ENCODE measurements around the gene SCYGR8. TPM values are rescaled to one million over a fixed set of nuclear protein-coding genes. Genes with fewer than 3 reads are reported as not detected.

SCYGR8 gene
- total RNA-seq, 1 donor from 2014 or later, result not detected

DNA sequence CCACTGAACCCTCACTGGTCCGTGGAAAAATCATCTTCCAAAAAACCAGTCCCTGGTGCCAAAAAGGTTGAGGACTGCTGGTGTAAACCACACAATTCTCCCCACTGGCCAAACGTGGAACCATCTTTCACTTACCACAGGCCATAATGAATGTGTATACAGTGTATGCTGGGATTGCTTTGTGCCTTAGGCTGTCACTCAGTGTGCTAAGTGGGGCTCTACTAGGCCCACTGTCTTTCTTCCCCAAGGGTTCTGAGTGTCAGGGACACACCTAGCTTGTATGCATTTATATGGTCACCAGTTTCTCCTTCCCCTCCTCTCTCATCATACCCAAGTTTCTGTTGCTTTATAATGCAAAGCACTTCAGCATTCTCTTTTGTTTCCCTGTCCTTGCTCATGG, 27.2 kb downstream of the SCYGR8 start:
- no peak for ATAC-seq

DNA sequence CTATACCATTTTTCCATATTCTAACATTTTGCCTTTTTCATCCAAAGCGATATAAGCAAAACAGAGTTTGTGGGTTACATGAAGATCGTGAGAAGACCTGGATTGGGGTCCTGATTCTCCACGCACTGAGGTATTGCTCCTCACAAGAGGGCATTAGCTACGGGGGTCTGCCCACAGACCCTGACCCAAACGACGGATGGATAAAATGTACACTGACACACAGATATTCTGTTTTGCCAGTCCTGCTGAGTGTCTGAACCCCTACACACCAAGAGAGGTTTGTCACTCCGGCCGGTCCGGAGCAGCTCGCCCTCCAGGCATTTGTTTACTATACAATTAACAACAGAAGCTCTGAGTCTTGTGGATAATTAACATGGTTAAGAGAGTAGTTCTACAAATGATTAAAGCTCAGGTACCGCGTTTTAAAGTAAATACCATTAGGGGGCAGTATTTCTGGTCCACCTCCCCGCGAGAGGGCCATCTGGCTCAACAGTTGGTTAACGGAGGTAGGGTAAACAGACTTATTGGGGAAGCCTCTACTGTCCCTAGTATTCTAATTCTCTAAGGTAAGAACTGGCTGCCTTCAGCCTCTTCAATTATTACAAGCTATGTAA, 28.4 kb downstream of the SCYGR8 start:
- H3K27ac ChIP-seq, result no peak overlapping the region
- no peaks in the 10 kb centered on the region for H3K4me1 ChIP-seq
- no peak overlapping the region for H3K4me3 ChIP-seq
- intact Hi-C loops (cut with DNase I), result no loop called here
- H3K9me3 ChIP-seq, result no peaks in the 10 kb centered on the region
- no peaks in the 10 kb centered on the region for H3K36me3 ChIP-seq
- DNase-seq, result no peak
- no peaks in the 10 kb centered on the region for H3K27me3 ChIP-seq (ENCODE audit: low read depth)
- peak; percentile 48 to 73 for ATAC-seq
- TF ChIP-seq, protein P1, sequence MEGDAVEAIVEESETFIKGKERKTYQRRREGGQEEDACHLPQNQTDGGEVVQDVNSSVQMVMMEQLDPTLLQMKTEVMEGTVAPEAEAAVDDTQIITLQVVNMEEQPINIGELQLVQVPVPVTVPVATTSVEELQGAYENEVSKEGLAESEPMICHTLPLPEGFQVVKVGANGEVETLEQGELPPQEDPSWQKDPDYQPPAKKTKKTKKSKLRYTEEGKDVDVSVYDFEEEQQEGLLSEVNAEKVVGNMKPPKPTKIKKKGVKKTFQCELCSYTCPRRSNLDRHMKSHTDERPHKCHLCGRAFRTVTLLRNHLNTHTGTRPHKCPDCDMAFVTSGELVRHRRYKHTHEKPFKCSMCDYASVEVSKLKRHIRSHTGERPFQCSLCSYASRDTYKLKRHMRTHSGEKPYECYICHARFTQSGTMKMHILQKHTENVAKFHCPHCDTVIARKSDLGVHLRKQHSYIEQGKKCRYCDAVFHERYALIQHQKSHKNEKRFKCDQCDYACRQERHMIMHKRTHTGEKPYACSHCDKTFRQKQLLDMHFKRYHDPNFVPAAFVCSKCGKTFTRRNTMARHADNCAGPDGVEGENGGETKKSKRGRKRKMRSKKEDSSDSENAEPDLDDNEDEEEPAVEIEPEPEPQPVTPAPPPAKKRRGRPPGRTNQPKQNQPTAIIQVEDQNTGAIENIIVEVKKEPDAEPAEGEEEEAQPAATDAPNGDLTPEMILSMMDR (IDR thresholded peaks at IDR 0.05), result peak; percentile 34

More for the DNA sequence above, 27.2 kb downstream of the SCYGR8 start:
- Histone ChIP-seq H3K4me1 (no peaks in the 10 kb centered on the region), H3K27me3 (ENCODE audit: low read depth) (no peaks in the 10 kb centered on the region), H3K36me3 (no peaks in the 10 kb centered on the region), H3K4me3 (no peak overlapping the region), H3K9me3 (no peaks in the 10 kb centered on the region), H3K27ac (no peak overlapping the region)
- DNase-seq, result no peak
- TF ChIP-seq, protein P1 (IDR thresholded peaks at IDR 0.05), result no peak
- intact Hi-C loops (cut with DNase I), result no loop called here

DNA sequence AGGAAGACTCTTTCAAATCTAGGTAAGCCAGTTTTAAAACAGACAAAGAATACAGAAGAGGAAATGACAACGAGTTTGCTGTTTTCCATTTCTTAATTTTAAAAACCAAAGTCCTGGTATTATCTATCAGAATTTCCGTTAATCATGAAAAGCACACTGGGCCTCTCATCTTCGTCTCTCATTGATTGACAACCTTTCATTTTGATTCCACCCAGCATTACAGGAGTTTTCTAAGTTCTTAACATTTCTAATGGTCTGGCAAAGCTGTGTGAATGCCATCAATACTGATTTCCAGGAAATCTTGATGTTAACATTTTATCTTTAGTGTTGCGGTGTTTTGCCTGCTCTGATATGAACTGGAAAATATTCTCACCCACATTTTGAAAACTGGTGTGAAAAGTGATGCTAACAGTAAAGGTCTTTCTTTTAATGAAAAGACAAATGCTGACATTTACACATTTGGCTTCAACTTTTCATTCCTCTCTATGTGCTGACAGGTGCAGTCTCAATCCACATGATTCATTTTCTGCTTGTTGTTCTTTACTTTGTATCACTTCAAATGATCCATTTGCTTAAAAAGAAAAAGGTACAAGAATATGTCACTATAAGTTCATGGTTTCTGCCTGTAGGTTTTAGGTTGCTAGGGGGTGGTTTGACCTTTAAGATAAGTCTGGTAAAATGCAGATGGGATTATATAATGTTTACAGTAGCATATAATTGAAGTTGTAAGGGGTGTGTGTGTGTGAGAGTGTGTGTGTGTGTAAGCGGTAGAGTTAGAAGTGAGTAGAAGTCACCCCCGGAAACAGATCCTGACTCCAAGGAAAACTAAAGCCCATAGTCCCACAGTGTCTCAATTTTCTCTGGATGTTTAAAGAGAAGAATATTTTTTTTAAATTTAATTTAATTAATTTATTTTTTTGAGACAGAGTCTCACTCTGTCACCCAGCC, 29.5 kb downstream of the SCYGR8 start:
- Histone ChIP-seq H3K4me3 (no peak overlapping the region), H3K27ac (no peak overlapping the region), H3K4me1 (no peaks in the 10 kb centered on the region), H3K36me3 (no peaks in the 10 kb centered on the region), H3K27me3 (ENCODE audit: low read depth) (no peaks in the 10 kb centered on the region), H3K9me3 (no peaks in the 10 kb centered on the region)
- no peak for ATAC-seq
- DNase-seq, result no peak
- intact Hi-C loops (cut with DNase I), result no loop called here
- TF ChIP-seq, protein P1 (IDR thresholded peaks at IDR 0.05), result no peak

DNA sequence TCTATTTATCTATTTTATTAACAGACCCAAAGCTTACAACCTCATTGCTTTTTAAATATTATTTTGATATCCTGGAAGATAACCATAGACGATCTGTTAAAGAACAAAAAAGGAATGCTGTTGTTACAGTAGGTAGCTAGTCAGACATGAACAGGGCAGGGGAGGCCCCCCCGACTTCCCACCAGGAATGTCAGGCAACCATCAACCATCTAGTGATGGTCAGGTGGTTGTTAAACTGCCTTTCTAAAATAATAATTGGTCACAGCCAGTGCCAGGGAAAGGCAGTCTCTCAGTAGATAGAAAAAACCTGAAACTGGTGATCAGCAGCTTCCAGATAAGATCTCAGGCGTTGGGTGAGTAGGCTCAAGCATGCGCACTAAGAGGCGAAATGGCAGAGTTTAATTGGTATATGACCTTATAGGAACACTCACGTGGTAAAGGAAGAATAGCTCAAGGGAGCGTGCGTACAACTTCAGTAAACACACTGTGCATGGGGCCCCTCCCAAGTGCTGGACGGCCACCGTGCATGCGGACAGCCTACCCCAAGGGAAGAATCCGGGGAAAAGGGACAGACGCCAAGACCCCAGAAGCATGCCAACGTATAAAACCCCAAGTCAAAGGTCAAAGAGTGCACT, 35.4 kb downstream of the SCYGR8 start:
- Histone ChIP-seq H3K4me3 (no peak overlapping the region), H3K4me1 (peaks cover 4% of the 10 kb centered on the region), H3K9me3 (no peaks in the 10 kb centered on the region), H3K27me3 (ENCODE audit: low read depth) (no peaks in the 10 kb centered on the region), H3K27ac (no peak overlapping the region), H3K36me3 (no peaks in the 10 kb centered on the region)
- intact Hi-C loops (cut with DNase I), result no loop called here
- DNase-seq (no peak), ATAC-seq (no peak)
- TF ChIP-seq, protein P1 (IDR thresholded peaks at IDR 0.05), result no peak

DNA sequence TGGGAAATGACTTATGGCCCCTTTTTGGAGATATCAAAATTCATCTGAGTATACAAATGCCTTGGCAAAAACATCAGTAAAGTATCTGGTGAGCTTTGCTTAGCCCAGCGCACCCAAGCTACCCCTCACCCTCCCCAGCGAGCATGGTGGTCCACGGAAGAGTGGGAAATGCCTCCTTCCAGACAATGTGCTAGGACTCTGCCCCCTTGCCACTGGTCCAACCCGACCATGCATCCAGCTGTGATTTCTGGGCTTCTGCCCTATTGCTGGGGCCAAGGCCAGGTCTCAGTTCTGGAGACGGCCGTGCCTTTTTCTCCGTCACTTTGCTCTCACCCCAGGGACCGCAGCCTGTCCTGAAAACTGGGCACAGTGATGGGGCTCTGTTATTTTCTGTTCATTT, 36.1 kb downstream of the SCYGR8 start:
- no peaks in the 10 kb centered on the region for H3K9me3 ChIP-seq
- H3K4me3 ChIP-seq, result no peak overlapping the region
- DNase-seq, result no peak
- H3K4me1 ChIP-seq, result peaks cover 4% of the 10 kb centered on the region
- no peak for ATAC-seq
- intact Hi-C loops (cut with DNase I), result no loop called here
- H3K27me3 ChIP-seq (ENCODE audit: low read depth), result no peaks in the 10 kb centered on the region
- TF ChIP-seq, protein P1 (IDR thresholded peaks at IDR 0.05), result no peak
- no peaks in the 10 kb centered on the region for H3K36me3 ChIP-seq
- H3K27ac ChIP-seq, result no peak overlapping the region

Measured in lower lobe of right lung (tissue), 2 donors.